Activated CD8-positive, alpha-beta memory T cell treated with anti-CD3 and anti-CD28 coated beads for 4 hours (primary cell): ENCODE measurements around the gene FLT4.

ENCODE experiments used
- DNase-seq, 2 donors: peaks; one replicate each; pipeline ENCODE4 v3.0.0-alpha.2; 2020; ENCODE audit warnings: low read depth in 2 of 2

The FLT4 gene

DNA sequence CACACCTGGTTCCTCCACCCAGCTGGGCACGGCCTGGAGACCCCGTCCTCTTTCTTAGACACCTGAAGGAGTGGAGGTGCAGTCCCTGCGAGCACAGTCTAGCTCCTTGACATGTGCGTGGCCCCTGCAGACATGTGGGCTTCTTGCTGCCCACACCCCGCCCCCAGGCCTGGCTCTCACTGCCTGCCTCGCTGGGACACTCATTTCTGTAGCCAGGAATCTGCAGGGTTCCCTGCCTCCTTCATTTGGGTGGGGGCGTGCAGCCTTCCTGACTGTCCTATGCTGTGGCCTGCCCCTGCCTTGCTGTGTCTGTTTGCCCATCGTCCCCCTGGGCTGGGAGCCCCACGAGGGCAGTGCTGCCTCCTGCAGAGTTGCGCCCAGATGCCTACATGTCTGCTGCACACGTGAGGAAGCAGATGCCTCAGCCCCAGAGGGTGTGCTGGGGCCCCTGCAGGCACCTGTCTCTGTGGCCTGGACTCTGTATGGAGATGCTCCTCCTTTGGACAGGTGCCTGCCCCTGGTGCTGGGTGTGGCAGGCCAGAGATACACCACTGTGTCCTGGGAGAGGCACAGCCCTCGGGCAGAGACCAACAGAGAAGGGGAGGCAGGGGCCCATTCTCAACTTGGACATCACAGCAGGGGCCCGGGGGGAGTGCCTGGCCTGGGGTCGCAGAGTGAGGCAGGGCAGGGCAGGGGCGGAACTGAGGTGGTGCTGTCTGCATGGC lies 22.6 kb downstream of the FLT4 start:
- DNase-seq, result no peak

DNA sequence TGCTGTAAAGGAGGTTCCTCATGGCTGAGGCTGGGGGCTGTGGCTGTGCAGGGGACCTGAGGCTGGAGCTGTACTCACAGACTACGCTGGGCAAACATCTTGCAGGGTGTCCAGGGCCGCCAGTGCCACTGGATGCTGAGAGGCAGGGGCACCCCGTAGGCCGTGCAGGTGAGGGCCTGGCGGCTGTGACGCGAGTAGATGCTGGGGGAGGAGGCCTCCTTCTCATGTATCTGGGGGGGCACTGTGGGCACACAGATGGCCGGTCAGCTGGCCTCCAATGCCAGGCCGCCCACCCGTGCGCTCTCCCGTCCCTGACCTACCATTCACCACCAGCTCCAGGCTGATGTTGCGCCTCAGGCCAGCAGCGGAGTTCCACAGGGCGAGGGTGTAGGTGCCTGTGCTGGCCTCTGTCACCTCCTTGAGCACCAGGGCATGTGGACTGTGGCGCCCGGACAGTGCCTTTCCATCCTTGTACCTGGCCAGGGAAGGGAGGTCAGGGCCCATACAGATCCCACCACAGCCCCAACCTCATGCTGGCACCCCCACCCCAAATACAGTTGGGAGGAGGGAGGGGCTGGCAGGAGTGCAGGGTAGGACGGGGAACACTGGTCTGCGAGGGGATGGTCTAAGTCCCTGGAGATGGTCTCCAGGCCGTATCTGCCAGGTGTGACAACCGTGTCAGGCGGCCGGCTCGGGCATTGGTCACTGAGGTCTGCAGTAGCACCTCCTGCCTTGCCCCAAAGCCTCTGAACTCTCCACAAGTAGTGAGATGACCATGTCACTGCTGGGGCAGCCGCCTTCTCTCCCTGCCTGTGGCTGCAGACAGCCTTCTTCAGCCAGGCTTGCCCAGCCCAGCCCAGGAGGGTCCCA lies 23.4 kb downstream of the FLT4 start:
- DNase-seq, result no peak

DNA sequence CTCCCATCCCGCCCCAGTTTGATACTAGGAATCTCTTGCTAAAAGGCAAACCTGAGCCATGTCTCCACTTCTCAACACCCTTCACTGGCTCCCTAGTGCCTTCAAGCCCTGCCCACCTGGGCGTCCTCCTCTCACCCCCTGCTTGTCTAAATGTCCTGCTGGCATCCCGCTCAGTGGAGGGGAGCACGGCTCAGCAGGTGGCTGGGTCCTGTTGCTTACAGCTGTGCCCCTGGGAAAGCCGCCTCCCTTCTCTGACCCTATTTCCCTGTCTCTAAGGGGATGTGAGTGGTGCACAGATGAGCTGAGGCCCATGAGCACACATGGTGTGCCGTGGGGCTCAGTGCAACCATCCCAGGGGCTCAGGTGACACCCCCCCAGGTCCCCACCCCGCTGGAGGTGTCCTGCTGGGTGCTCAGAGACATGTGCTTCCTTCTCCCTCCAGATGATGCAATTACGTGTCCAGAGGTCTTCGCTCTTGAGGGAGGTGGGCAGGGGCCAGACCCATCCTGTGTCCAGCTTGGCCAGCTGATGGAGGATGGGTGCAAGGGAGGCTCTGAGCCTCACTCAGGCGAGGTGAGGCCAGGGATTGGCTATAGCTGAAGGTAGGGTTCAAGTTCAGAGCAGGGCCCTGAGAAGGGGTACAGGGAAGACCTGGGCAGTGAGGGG lies 24.1 kb downstream of the FLT4 start:
- no peak for DNase-seq

DNA sequence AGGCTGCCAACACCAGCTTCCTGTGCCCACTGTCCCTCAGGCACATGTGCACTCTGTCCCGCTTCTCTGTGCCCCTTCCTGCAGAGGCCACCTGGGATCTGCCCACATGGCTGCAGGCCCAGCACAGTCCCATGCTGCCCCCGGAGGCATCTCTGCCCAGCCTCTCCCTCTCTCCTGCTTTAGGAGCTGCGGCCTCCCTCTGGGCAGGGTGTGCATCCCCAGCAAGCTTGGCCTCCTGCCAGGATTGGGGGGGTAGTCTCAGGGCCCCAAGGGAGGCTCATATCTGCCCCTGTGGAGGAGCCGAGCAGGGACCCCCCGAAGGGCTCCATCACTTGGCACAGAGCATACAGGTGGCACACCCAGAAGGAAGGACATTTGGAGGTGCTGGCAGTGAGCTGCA lies 24.8 kb downstream of the FLT4 start:
- DNase-seq, result no peak

DNA sequence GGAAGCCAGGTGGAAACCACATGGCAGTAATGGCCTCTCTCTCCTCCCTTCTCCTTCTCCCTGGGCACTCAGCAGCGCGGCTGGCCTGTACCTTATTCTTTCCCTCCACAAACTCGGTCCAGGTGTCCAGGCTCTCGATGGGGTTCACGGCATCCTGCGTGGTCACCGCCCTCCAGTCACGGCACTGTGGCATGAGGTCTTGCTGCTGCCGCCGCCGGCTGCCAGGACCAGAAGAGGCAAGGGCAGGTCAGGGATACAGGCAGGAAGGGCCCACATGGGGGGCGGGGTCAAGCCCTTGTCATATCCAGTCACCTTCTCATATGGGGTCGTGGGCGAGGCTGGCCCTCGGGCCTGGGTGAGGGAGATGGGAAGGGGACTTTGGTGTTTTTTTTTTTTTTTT lies 25.6 kb downstream of the FLT4 start:
- no peak for DNase-seq

DNA sequence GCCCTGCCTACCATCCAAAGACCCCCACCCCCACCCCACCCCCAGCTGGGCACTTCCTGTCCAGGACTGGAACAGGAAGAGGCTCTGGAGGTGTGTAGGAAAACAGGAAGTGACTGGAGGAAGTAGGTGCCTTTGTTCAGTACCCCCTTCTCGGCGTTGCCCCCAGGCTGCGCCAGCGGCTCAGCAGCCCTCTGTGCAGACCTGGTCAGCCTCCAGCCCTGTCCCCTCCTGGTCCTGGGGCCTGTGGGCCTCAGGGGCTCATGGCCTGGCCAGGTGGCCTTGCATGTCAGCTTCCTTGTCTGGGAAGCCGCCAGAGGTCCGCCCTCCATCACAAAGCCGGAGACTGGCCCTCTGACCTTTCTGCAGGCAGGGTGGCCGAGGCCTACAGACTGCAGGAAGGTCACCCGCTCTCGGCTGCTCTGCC lies 26.0 kb downstream of the FLT4 start:
- no peak for DNase-seq

DNA sequence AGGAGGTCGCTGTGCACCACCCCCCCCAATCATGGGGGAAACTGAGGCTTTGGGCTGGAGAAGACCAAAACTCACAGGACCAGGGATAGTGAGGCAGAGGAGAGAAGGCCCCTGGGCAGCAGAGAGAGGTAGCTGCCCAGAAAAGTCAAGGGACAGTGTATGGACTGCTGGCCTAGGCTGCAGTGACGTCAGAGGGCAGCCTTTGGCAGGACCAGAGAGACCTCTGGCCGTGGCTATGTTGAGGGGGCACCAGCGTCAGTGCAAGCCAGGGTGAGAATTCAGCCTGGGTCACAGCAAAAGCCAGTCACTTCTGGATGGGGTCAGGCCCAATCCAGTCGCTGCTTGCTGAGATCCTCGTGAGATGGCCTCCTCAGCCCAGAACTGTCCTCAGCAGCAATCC lies 26.5 kb downstream of the FLT4 start:
- DNase-seq, result no peak

DNA sequence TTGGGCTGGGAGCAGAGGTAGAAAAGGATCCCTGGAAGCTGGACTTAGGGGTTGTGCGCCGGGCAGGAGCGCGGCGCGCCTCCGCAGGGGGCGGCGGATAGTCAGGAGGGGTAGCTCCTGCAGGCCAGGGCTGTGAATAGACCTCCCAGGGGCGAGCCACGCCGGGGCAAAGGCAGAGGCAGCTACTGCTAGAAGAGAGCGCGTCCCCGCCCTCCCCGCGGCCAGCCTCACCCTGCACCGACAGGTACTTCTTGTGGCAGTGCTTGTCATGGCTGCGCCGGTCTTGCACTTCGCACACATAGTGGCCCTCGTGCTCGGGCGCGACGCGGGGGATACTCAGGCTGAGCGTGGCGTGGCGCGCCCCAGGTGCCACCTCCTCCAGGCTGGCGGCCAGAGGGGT lies 28.1 kb downstream of the FLT4 start:
- DNase-seq, result no peak

DNA sequence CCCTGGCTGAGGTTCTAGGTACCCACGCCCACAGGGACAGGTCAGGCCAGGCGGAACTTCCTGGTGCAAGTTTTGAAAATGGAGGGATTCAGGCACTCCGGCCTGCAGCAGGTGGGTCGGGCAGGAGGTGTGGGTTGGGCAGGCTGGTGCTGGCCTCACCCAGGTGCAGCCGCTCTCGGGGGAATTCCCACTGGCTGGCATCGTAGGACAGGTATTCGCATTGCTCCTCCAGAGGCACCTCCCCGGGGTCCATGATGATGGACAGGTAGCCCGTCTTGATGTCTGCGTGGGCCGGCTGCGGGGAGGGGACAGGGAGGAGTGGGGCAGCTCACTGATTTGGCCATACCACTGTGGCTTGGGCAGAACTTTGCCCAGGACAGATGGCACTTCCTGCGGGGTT lies 29.4 kb downstream of the FLT4 start:
- DNase-seq, result no peak

DNA sequence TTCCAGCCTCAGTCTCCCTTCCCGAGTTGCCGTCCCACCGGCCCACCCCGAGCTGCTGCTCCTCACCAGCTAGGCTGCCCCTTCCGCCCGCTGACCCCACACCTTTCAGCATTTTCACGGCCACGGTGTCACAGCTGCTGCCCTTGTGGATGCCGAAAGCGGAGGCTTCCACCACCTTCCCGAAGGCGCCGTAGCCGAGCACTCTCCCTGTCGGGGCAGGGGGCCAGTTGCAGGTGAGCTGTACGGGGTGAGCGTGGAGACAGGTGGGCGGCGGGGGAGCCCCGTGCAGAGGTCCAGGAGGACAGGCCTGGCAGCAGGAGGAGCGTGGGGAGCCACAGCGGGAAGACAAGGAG lies 29.9 kb downstream of the FLT4 start:
- DNase-seq, result no peak

DNA sequence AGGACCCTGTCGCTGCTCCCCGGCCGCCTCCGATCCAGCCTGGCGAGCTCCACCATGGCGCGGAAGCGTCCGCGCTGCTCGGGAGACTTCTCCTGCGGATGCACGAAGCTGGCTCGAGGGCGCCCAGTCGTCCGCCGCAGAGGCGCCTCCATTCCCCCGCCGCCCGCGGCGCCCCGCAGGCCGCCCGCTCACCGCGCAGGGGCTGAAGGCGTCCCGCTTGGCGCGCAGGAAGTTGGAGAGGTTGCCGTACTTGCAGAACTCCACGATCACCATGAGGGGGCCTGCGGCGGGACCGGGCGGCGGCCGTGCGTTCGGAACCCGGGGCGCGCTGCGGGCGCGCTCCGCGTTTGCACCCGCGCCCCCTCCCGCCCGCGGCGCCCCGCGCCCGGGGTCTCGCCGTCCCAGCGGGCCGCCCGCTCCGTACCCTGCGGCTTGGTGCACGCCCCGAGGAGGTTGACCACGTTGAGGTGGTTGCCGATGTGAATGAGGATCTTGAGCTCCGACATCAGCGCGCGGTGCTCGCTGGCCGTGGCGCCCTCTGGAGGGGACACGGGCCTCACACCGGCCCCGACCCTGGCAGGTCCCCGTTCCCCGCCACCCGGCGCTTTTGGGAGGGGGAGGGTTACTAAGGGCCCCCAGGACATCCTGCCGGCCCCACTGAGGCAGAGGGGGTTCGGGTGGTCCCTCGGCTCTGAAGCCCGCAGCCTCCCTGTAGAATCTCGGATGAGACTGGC lies 30.4 kb downstream of the FLT4 start:
- DNase-seq, result no peak

DNA sequence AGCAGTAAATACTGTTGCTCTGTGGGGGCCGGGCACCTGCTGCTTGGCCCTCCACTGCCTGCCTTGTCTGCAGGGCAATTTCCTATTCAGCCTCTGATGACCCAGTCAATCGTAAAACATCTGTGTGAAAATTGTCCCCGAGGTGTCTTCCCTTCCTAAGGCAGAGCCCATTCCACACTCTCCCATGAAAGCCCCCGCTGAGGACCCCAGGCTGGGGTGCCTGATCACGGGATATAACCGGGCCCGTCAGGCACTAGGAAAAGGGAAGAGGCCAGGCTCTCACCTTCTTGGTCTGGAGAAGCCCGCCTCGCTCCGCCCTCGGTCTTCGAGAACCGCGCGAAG lies 30.9 kb downstream of the FLT4 start:
- DNase-seq, result no peak

DNA sequence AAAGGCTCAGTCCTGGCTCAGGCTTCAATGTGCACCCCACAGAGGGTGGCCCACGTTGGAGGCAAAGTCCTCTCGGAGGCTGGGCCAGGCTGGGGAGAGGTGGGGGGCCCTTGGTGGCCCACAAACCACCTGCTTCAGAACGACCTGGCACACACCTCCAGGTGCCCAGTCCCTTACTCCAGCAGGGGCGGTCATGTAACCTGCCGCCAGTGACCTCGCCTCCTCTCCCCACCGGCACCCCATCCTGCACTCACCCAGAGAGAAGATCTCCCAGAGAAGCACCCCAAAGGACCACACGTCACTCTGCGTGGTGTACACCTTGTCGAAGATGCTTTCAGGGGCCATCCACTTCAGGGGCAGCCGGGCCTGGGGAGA lies 35.6 kb downstream of the FLT4 start:
- DNase-seq, result no peak

DNA sequence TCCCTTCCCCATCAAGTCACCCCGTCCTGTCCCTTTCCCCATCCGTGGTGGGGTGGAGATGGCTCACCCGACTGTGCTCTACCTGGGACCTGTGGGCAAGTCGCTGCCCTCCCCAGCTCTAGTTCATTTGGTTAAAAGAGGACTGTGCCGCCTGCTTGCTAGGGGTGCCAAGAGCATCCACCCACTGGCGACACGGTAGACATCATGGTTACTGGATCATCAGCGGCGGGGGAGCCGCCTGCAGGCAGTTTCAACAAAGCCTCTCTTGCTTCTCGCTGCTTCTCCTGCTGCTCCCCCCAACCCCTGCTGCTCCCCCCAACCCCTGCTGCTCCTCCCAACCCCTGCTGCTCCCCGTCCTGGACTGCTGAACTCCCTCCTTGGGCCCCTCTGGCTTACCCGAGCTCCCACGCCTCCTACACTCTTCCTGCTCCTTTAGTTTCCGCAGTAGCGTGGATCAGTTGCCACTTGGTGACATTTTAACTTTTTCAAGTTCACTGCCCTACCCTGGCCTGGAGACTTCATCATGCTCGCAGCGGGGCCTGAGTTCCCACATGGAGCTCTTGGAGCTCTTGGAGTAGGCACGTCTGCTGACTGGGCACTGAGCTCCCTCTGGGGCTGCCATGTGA lies 36.1 kb downstream of the FLT4 start:
- DNase-seq, result no peak

DNA sequence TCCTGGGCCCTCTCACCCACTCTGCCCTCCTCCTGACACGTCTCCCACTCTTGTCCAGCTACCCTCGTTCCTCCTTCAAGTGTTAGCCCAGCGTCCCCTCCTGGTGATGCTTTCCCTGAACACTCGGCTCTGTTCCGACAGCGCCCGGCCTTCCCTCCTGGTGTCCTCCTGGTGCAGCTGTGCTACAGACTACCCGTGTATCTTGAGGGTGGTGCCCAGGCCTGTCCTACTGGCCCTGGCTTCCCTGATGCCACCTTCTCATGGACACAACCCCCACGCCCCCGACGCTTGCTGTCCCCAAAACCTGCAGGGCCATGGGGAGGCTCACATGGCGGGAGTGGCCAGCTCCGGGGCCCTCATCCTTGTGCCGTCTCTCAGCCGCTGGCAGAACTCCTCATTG lies 36.7 kb downstream of the FLT4 start:
- DNase-seq, result no peak

DNA sequence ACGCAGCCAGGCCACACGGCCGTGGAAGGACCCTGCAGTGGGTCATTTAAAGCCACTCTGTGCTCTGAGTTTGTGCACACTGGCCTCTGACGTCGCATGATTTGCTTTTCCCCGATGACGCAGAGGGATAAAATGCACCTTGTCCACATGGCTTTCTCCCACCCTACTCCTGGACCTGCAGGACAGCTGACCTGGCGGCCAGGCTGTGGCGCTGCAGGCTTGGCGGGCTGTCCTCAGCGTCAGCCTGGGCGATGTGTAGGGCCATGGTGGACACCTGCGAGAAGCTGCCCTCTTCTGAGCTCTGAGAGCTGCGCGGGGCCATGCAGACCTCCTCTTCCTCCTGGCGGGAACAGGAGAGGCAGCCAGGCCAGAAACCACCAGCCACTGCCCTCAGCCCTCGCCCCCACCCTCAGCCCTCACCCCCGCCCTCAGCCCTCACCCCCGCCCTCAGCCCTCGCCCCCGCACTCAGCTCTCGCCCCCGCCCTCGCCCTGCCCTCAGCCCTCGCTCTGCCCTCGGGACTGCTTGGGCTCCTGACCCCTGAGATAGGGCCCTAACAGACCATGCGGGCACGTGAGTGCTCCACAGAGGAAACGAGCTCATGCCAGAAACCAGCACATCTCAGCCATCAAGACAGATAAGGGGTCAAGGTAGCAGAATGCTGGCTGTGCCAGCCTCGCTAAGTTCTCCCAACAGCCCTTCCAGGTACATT lies 38.1 kb downstream of the FLT4 start:
- DNase-seq, result no peak

DNA sequence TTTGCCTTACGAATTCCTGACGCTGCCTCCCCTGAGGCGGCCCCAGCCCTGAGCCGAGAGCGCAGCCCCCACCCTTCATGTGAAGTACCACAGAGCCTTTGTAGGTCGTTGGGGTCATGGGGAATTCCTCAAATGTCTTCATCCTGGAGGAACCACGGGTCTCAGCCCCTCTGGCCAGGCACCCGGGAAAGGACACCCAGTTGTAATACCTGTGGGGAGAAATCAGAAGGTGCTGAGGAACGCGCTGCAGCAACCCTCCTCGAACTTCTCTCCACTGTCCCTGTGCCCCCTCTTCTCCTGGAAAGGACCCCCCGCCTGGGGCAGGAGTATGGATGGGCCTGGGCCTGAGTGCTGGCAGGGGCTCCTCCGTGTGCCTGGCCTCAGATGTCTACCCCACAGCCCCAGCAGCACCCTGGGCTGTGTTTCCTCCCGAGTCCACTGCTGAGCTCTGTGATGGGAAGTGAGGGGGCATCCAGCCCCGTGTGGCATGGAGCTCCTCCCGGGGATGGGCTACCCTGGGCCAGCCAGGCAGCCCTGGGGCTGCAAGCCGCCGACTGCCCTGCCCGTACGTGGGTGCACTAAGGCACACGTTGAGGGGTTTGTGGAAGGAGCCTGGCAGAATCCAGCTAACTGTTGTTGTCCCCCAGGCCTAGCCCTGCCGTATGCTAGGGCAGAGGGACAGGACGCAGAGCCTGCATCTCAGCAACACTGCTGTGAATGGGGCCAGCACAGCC lies 39.4 kb downstream of the FLT4 start:
- no peak for DNase-seq

DNA sequence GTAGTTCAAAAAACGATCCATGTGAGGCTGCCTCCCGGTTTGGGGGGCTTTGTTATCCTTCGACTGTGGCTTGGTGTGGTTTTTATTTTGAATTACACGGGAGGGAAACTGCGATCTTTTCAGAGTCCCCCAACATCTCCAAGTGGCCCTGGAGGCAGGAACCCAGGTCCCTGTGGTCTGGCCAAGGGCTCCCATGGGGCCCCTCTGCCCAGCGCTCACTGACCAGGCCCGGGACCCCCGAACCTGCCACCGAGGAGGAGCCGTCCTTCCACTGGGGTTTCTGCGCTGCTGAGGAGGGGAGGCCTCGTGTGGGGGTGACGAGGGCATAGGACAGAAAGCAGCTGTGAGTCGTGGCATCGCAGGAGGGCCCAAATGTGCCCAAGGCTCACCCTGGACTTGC lies 40.0 kb downstream of the FLT4 start:
- DNase-seq, result no peak

DNA sequence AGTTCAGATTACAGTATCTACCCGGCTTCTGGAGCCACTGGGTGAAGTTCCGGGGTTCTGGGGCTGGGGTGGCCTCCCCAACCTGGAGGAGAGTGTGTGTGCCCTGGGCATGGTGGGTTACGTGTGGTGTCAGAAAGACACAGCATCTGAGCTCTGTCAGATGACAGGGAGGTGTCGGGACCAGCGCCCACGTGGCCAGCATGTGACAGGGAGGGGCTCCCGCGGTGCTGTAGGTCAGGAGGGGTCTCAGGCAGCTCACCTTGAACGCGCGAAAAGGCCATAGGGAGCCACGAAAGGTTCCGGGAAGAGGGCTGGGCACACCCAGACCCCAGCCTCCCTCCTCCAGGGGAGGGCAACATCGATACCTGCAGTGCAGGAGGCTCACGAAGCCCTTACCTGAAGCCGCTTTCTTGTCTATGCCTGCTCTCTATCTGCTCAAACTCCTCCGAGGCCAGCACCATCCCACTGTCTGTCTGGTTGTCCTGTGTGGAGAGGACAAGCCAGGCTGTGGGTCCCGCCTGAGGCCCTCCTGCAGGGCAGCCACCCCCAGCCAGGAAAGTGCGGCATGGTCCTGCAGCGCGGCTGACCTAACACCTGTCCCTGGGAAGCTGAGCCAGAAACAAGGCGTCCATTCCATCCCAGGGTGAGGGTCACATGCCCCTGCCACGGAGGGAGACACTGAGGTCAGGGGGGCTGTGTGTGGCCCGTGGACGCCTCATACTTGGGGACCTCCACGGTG lies 40.7 kb downstream of the FLT4 start:
- DNase-seq, result no peak
